ENCODE results near the gene ADAMTS16. TPM values are rescaled to one million over a fixed set of nuclear protein-coding genes. Genes with fewer than 3 reads are reported as not detected.

ADAMTS16 gene
- total RNA-seq, 1 experiment from 2014 or later = not detected

DNA sequence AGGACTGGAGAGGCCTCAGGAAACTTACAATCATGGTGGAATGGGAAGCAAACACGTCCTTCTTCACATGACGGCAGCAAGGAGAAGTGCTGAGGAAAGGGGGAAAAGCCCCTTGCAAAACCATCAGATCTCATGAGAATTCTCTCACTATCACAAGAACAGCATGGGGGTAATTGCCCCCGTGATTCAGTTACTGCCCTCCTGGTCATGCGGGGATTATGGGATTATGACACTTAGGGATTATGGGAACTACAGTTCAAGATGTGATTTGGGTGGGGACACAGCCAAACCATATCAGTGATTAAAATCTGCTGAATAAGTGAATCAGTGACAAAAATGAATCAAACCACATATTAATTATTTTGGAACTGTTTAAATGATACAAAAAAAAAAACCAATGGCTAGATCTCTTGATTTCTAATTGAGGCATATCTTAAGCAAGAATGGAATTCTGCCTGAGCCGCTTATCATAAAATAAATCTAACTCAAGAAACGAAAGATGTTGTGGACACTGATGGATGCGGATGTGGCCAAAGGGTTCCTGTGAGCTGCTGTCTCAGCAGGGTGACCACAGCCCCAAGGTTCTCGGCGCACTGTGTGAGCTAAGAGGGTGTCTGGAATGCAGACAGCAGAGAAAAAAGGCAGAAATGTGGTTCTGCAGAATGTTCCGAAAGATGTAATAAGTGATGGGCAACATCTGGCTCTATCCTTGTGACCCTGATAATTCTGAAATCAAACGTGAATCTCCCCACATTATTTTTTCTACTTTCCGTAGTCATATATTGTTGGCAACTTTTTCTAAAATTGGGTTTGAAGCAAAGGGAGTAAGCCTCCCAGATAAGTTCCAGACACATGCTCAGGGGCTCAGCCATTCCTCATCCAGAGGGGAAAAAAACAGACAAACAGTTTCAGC, 175.2 kb downstream of the ADAMTS16 start:
- no peak for DNase-seq (ENCODE audit: low read depth, low spot score)
- in situ Hi-C loops (cut with HindIII; ENCODE audit: low pct_unique_long_range_greater_than_20kb, low sequenced_read_pairs) = no loop called here

DNA sequence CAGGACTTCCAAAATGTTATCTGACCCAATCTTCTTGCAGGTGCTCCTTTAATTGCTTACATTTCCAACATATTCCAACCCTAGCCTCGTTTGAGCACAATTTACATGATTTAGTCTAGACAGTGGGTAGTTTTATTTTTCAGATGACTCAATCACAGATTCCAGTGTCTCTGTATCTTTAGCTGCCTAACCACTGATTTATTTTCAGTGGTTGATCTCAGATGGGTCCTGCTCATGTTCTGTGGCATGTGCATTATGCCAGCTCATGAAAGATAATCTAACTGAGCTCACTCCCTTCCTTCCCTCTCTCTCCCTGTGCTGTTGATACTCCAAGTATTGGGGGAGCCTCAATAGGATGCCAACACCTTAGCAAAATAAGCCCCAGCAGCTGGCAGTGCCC, 176.2 kb downstream of the ADAMTS16 start:
- in situ Hi-C loops (cut with HindIII; ENCODE audit: low pct_unique_long_range_greater_than_20kb, low sequenced_read_pairs) = no loop called here
- DNase-seq (ENCODE audit: low read depth, low spot score) = no peak

DNA sequence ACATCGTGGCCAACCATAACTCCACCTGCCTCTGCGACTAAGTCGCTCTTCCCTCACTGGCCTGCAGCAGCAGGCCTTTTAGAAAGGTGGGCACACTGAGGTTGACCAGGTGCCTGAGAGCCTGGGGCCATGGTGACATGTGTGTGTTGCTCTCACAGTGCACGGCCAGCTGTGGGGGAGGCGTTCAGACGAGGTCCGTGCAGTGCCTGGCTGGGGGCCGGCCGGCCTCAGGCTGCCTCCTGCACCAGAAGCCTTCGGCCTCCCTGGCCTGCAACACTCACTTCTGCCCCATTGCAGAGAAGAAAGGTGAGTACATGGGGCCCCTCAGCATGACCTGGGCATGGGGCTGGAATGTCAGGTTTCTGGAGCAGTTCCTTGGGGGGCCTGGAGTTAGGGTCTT, 177.8 kb downstream of the ADAMTS16 start:
- DNase-seq (ENCODE audit: low read depth, low spot score) = no peak
- in situ Hi-C loops (cut with HindIII; ENCODE audit: low pct_unique_long_range_greater_than_20kb, low sequenced_read_pairs) = no loop called here

DNA sequence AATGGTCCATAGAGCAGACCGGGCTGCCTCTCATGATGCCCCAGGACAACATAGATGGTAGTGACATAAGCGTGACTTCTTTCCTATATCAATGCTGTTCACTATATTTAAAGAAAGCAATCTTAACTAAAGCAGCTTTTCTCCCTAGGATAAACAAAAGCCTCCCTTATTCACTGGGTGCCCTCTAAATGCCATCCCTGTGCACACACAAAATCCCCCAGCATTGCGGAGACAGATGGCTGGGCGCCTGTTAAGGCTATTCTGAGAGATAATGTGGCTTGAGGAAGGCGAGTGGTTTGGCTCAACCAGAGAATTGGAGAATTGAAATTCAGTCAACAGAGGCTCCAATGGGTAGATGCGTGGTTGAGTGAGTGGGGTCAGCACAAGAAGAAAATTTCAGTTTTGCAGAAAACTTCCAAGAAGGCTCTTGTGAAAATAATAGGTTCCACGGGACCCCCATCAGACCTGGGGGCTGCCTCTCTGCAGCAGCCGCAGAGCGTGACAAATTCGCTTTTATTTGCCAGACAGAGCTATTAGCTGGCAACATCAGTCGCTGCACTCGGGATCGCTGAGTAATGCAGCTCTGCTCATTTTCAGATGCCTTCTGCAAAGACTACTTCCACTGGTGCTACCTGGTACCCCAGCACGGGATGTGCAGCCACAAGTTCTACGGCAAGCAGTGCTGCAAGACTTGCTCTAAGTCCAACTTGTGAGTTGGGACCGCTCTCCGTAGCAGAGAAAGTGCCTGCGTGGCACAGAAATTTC, 178.5 kb downstream of the ADAMTS16 start:
- in situ Hi-C loops (cut with HindIII; ENCODE audit: low pct_unique_long_range_greater_than_20kb, low sequenced_read_pairs) = no loop called here
- DNase-seq (ENCODE audit: low read depth, low spot score) = peak; percentile 79

DNA sequence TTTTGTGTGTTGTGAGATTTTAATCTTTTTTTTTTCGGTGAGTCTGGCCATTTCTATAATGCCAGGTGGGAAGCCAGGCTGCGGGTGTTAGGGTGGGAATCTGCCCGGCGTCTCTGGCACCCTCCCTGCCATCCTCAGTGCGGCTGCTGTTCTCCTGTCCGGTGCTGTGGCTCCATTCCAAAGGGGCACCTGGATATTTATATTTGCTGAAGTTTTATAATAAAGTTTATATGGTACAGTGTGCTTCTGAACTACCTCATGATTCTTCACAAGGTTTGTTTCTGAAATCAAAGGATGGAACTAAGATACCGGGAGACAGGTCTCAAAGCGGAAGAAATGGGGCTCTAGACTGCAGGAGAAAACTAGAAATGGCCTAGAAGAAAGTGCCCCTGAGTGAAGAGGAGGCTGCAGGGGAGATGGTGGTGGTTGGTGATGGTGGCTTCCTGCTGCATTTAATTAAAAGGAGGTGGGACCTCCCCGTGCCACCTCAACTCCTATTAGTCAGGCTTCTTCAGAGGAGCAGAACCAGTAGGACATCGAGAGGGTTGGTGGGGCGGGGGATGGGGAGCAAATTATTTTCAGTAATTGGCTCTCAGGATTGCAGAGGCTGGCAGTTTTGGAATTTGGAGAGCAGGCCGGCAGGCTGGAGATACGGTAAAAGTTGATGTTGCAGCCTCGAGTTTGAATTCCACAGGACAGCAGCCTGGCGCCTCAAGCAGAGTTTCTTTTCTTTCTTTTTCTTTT, 180.1 kb downstream of the ADAMTS16 start:
- in situ Hi-C loops (cut with HindIII; ENCODE audit: low pct_unique_long_range_greater_than_20kb, low sequenced_read_pairs) = no loop called here
- no peak for DNase-seq (ENCODE audit: low read depth, low spot score)

DNA sequence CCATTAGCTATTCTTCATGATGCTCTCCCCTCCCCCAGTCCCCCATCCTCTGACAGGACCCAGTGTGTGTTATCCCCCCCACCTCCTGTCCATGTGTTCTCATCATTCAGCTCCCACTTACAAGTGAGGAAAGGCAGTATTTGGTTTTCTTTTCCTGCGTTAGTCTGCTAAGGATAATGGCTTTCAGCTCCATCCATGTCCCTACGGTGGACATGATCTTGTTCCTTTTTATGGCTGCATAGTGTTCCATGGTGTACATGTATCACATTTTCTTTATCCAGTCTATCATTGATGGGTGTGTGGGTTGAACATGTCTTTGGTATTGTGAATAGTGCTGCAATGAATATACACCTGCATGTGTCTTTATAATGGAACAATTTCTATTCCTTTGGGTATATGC, 181.0 kb downstream of the ADAMTS16 start:
- in situ Hi-C loops (cut with HindIII; ENCODE audit: low pct_unique_long_range_greater_than_20kb, low sequenced_read_pairs) = no loop called here

DNA sequence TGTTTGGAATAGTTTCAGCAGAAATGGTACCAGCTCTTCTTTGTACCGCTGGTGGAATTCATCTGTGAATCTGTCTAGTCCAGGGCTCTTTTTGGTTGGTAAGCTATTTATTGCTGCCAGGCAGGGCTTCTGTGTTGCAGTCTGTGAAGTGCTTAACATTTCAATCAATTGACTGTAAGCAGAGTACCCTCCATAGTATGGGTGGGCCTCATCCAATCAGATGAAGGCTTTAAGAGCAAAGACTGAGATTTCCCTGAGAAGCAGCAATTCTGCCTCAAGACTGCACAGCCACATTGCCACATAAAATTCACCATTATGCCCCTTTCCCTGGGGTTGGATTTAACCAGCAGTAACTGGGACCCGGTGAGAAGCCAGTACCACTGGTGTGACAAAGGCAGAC, 183.4 kb downstream of the ADAMTS16 start:
- DNase-seq (ENCODE audit: low read depth, low spot score) = no peak
- in situ Hi-C loops (cut with HindIII; ENCODE audit: low pct_unique_long_range_greater_than_20kb, low sequenced_read_pairs) = no loop called here

More for the DNA sequence above, 181.0 kb downstream of the ADAMTS16 start:
- no peak for DNase-seq (ENCODE audit: low read depth, low spot score)

DNA sequence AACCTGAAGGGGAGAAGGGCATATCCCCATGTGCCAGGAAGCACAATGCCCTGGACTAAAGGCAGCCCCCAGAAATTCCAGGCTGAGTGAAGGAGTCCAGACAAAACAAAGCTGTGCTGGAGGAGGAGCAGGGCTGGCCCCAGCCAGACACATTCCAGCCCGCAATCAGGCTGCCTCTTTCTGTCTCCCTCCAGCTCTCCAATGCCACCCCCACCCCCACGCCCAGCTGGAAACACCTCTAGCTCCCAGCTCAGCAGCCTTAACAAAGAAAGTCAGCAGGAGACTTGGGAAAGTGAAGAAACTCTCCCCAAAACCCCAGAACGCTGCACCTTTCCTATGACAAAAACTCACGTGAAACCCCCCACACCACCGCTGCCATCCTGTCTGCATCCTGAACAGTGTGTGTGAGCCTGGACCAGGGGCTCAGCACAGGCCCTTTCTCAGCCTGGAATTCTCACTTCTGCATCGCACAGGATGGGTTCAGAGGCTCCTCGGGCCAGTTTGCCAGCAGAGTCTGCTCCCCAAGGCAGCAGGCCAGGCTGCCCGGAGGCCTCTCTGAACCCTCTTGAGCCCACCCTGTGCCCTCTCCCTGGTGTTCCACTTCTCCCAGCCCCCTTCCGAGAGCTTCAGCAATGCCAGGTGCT, 186.1 kb downstream of the ADAMTS16 start:
- no peak for DNase-seq (ENCODE audit: low read depth, low spot score)
- in situ Hi-C loops (cut with HindIII; ENCODE audit: low pct_unique_long_range_greater_than_20kb, low sequenced_read_pairs) = no loop called here

DNA sequence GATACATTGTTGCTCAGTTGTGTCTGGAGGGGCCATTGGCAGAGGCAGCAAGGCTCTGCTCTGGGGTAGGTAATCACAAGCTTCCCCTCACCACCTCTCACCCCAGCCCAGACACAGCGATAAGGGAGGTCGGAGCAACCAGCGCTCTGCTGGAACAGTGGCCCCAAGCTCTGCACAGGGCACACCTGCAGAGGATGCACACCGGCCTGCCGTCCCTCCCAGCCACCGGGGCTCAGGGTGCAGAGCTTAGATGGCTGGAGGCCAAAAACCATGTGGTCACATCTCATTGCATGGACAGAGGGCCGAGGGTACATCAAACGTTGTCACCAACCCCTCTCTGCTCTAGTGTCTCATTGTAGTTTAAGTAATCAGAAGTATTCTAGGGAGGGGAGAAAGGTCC, 187.0 kb downstream of the ADAMTS16 start:
- in situ Hi-C loops (cut with HindIII; ENCODE audit: low pct_unique_long_range_greater_than_20kb, low sequenced_read_pairs) = no loop called here
- no peak for DNase-seq (ENCODE audit: low read depth, low spot score)

DNA sequence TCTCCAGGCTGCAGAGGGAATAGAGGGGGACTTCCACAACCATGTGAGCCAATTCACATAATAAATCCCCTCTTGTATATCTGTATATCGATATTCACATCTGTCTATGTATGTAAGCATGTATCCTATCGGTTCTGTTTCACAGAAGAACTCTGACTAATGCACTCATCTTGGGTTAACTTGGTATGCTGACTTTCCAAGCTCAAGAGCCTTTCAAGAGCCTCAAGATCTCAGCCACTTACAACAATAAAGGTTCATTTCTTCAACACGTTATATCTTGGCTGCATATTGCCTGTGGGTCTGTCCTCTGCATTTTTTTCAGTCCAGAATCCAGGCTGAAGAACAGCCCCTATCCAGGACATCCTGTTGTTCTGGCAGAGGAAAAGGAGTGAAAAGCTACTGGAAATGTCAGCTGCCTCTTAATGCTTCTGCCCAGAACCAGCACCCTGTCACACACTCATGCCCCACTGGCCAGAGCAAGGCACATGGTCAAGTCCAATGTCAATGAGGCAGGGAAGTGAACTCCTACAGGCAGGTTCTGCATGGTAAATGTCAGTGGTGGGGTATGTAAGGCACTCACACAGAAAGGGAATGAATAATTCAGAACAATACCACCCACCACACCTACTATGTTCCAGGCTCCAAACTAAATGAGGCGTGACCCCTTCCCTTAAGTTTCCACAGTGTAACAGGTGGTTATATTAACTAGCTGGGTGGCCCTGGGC, 190.8 kb downstream of the ADAMTS16 start:
- in situ Hi-C loops (cut with HindIII; ENCODE audit: low pct_unique_long_range_greater_than_20kb, low sequenced_read_pairs) = no loop called here
- no peak for DNase-seq (ENCODE audit: low read depth, low spot score)

DNA sequence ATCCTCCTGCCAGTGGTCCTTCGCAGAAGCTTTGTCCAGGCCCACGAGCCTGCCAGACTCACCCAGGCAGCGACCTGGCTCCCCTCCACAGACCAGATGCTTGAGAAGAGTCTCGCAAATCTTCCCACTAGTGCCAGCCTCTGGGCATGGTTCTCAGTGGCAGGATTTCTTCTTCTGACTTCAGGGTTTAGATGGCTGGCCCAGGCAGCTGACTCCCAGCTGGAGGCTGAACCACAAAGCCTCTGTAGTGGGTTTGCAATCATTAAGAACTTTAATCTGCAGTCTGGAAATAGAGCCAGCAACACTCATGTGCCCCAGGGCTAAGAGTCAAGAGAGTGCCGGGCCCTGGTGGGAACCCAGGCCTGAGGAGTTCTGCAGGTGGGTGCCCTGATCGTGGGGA, 191.7 kb downstream of the ADAMTS16 start:
- in situ Hi-C loops (cut with HindIII; ENCODE audit: low pct_unique_long_range_greater_than_20kb, low sequenced_read_pairs) = no loop called here

DNA sequence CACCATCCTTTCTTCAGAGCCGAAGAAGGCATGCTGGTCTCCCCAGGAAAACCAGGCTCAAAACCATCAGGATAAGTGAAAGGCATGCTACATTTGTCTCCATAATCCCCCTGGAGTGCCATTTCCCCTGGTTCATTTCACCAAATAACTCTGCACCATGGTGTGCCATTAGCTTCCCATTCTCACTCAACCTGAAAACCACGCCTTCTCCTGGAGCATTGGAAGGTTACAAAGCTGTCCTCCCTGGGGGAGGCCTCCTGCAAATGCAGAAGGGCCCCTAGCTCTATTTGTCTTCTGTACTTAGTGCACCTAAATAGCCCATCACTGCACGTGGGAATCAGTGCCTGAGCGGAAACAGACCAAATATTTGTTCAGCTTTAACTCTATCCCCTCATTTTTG, 192.2 kb downstream of the ADAMTS16 start:
- no peak for DNase-seq (ENCODE audit: low read depth, low spot score)
- in situ Hi-C loops (cut with HindIII; ENCODE audit: low pct_unique_long_range_greater_than_20kb, low sequenced_read_pairs) = no loop called here

More for the DNA sequence above, 191.7 kb downstream of the ADAMTS16 start:
- DNase-seq (ENCODE audit: low read depth, low spot score) = no peak

DNA sequence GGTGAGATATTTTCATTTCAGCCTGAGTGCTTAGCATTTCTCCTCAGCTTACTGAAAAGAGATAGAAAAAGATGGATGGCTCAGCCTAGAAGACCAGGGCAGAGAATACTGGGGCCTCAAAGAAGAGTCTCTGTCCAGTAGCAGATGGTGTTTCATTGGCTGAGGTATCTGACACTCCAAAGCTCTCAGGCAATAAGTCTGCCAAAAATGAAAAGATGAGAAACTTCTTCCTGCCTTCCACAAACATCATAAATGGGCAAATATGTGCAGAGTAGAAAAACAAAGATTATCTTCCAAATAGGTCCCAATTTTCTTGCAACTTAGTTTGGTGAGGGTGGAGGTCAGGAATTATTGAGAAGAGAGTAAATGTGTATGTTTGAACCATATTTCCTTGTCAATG, 195.0 kb downstream of the ADAMTS16 start:
- DNase-seq (ENCODE audit: low read depth, low spot score) = no peak
- in situ Hi-C loops (cut with HindIII; ENCODE audit: low pct_unique_long_range_greater_than_20kb, low sequenced_read_pairs) = no loop called here

DNA sequence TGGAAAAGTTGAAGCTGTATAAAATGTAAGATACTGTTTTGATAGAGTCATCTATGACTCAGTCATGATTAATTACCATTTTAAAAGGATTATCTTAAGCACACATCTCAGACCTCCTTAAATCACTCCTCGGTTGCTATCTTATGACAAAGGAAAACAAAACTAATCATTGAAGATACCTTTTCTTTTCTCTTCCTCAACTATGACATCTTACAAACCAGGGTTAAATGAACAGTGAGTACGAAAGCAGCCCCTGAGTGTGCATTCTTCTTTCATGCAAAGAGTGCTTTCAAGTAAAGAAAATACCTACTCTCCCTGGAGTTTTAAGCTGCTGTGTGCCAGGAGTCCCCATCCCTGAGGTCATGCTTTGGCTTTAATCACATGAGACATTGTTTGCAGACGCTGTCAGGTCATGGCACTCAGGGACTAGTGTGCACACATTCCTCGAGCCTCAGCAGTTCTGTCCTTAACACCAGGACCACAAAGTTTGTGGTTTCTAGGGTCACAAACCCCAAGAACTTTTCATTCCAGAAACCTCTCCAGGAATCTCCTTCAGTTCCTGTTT, 195.7 kb downstream of the ADAMTS16 start:
- DNase-seq (ENCODE audit: low read depth, low spot score) = no peak
- in situ Hi-C loops (cut with HindIII; ENCODE audit: low pct_unique_long_range_greater_than_20kb, low sequenced_read_pairs) = no loop called here

DNA sequence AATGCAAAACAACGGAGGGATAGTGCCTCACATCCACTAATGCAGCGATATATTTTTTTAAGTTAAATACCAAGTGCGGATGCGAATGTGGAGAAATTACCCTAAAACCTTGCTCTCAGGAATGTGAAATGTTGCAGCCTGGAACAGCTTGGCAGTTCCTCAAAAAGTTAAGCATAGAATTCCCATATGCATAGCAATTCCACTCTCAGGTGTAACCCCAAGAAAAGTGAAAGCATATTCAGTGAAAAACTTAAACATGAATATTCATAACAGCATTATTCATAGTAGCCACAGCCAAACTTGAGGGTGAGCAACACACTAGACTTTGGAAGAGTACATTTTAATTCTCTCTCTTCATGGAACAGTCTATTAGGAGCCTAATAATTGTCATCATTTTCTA, 199.1 kb downstream of the ADAMTS16 start:
- DNase-seq (ENCODE audit: low read depth, low spot score) = no peak
- in situ Hi-C loops (cut with HindIII; ENCODE audit: low pct_unique_long_range_greater_than_20kb, low sequenced_read_pairs) = no loop called here

DNA sequence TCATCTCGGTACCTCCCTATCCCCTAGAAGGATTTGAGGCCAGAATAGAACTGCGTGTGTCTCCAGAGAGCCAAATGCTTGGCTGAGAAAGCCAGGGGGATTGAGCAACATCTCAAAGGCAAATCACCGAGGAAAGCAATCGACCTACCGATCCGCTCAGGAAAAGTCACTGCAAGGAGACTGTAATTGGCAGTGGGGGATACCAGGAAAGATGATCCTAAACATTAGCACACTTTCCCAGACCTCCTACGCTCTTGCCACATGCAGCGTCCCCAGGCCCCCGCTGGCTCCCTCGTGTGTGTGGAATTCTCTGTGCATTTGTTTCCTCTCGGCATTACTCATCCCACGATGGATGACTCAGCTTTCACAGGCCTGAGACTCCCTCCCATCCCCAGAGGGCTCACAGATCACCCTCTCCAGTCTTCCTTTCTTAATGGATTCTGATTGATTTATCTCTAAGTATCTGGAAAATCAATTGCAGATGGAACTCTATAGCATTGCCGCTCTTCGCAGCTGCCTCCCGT, 200.1 kb downstream of the ADAMTS16 start:
- DNase-seq (ENCODE audit: low read depth, low spot score) = peak; percentile 92
- in situ Hi-C loops (cut with HindIII; ENCODE audit: low pct_unique_long_range_greater_than_20kb, low sequenced_read_pairs) = no loop called here

Measured in SK-MEL-5 (cell line).